ENCODE measurements around the gene PCMT1.
"Not testable (repeated sequence)": the region's sequence is repeated elsewhere in the genome, so short reads cannot be mapped to it uniquely, and the experiment has no call there.

PCMT1 gene

DNA sequence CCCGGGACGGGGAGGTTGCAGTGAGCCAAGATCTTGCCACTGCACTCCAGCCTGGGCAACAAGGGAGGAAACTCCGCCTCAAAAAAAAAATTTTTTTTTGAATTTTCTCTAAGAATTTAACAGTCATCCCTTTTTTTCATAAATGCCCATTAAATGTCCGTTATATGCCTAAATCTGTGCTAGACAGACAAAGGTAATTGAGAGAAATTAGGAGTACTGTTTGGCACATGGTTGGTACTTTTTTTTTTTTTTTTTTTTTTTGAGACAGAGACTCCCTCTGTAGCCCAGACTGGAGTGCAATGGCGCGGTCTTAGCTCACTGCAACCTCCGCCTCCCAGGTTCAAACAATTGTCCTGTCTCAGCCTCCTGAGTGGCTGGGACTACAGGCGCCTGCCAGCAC, 1.7 kb downstream of the PCMT1 start:
- Histone ChIP-seq H3K9me3 (ENCODE audit: insufficient read depth, low read depth, low read length) (no peaks in the 10 kb centered on the region), H2AK5ac (ENCODE audit: low read length) (no peak overlapping the region), H3K4me1 (ENCODE audit: control insufficient read depth in 1 of 2, insufficient read depth in 2 of 2, low read length in 2 of 2) (no peaks in the 10 kb centered on the region), H3K14ac (ENCODE audit: low read length) (no peak overlapping the region), H4K8ac (ENCODE audit: low read depth, low read length) (no peak overlapping the region), H2BK120ac (ENCODE audit: insufficient read depth, low read length, poor library complexity) (no peak overlapping the region), H3K36me3 (ENCODE audit: control insufficient read depth in 1 of 2, insufficient read depth in 2 of 2, low read length in 2 of 2) (no peaks in the 10 kb centered on the region), H3K79me1 (ENCODE audit: low read length) (peaks cover 7% of the 10 kb centered on the region), H3K4me2 (ENCODE audit: low read length) (no peak overlapping the region), H3K4me3 (ENCODE audit: low read depth, low read length) (no peak overlapping the region), H2AFZ (ENCODE audit: insufficient read depth, low read length, poor library complexity) (no peak overlapping the region), H2BK5ac (ENCODE audit: low read depth, low read length, poor library complexity) (no peak overlapping the region), H3K4ac (ENCODE audit: low read depth, low read length) (peak overlapping the region; percentile 75), H2BK12ac (ENCODE audit: low read length) (no peak overlapping the region), H3K18ac (ENCODE audit: low read length) (no peak overlapping the region), H4K12ac (ENCODE audit: low read depth, low read length) (no peak overlapping the region), H4K91ac (ENCODE audit: low read depth, low read length) (no peak overlapping the region), H3K9ac (ENCODE audit: low read length) (no peak overlapping the region), H3K79me2 (ENCODE audit: control insufficient read depth, insufficient read depth, low read length, poor library complexity) (peaks cover 15% of the 10 kb centered on the region), H3K27ac (ENCODE audit: low read depth, low read length) (no peak overlapping the region), H3K23ac (ENCODE audit: low read length) (no peak overlapping the region), H3K27me3 (ENCODE audit: insufficient read depth, low read length) (no peaks in the 10 kb centered on the region)
- WGBS (ENCODE audit: extremely low coverage, insufficient coverage, insufficient read length) = no CpG with 5 or more reads among the region's 8 CpGs
- DNase-seq = no peak

- H4K12ac ChIP-seq (ENCODE audit: low read depth, low read length); H2AFZ ChIP-seq (ENCODE audit: insufficient read depth, low read length, poor library complexity); H3K4me1 ChIP-seq (ENCODE audit: control insufficient read depth in 1 of 2, insufficient read depth in 2 of 2, low read length in 2 of 2); H3K9ac ChIP-seq (ENCODE audit: low read length); H3K79me1 ChIP-seq (ENCODE audit: low read length); H3K9me3 ChIP-seq (ENCODE audit: insufficient read depth, low read depth, low read length); H2BK120ac ChIP-seq (ENCODE audit: insufficient read depth, low read length, poor library complexity); H3K27me3 ChIP-seq (ENCODE audit: insufficient read depth, low read length); H4K91ac ChIP-seq (ENCODE audit: low read depth, low read length); H3K27ac ChIP-seq (ENCODE audit: low read depth, low read length); H3K4me3 ChIP-seq (ENCODE audit: low read depth, low read length); H2BK5ac ChIP-seq (ENCODE audit: low read depth, low read length, poor library complexity); H3K4me2 ChIP-seq (ENCODE audit: low read length); H3K23ac ChIP-seq (ENCODE audit: low read length); H4K8ac ChIP-seq (ENCODE audit: low read depth, low read length); H2AK5ac ChIP-seq (ENCODE audit: low read length); DNase-seq; H3K18ac ChIP-seq (ENCODE audit: low read length); H3K14ac ChIP-seq (ENCODE audit: low read length); H2BK12ac ChIP-seq (ENCODE audit: low read length); H3K36me3 ChIP-seq (ENCODE audit: control insufficient read depth in 1 of 2, insufficient read depth in 2 of 2, low read length in 2 of 2): not testable (repeated sequence)
- no CpG with 5 or more reads among the region's 5 CpGs for WGBS (ENCODE audit: extremely low coverage, insufficient coverage, insufficient read length)
- Histone ChIP-seq H3K79me2 (ENCODE audit: control insufficient read depth, insufficient read depth, low read length, poor library complexity) (peaks cover 15% of the 10 kb centered on the region), H3K4ac (ENCODE audit: low read depth, low read length) (peak overlapping the region; percentile 75)
These were observed 2.4 kb downstream of the PCMT1 start for GRCh38 chr6:149751920-149752319.

DNA sequence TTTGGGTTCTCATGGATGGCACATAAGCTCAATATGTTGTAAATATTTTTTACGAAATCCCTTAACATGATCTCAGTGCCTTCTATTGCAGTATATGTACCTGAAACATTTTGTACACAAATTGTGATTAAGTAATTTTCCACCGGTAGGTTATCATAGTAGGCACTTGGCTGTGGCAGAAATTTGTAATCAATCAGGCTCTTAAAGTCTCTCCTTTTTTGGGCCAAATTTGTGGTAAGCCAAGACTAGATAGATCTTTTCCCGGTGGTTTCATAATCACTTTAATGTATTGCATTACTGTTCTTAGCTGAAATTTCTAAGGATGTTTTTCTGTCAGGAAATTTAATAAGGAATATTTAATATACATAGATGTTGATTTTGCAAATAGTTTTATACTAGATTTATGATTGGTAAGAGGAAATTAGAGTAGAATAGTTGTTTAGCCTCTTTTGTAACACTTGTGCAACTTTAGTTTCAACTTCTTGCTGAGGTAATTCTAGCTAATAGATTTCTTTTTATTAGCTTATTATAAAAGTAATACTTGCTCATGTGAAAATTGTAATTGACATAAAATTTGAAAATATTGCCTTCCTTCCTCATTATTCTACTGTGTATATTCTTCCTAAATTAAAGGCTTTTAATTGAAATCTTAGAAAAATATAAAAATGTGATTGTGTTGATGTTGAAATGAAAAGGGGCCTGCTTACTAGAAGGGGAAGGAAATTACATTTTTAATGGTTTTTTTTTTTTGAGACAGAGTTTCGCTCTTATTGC, 3.2 kb downstream of the PCMT1 start:
- H3K4ac ChIP-seq (ENCODE audit: low read depth, low read length) = no peak overlapping the region
- no peak overlapping the region for H4K12ac ChIP-seq (ENCODE audit: low read depth, low read length)
- H3K14ac ChIP-seq (ENCODE audit: low read length) = no peak overlapping the region
- H2AFZ ChIP-seq (ENCODE audit: insufficient read depth, low read length, poor library complexity) = no peak overlapping the region
- no peak overlapping the region for H2BK5ac ChIP-seq (ENCODE audit: low read depth, low read length, poor library complexity)
- H3K9me3 ChIP-seq (ENCODE audit: insufficient read depth, low read depth, low read length) = no peaks in the 10 kb centered on the region
- H3K23ac ChIP-seq (ENCODE audit: low read length) = no peak overlapping the region
- no peak for DNase-seq
- H3K36me3 ChIP-seq (ENCODE audit: control insufficient read depth in 1 of 2, insufficient read depth in 2 of 2, low read length in 2 of 2) = no peaks in the 10 kb centered on the region
- H2BK12ac ChIP-seq (ENCODE audit: low read length) = no peak overlapping the region
- no peak overlapping the region for H3K27ac ChIP-seq (ENCODE audit: low read depth, low read length)
- H3K79me1 ChIP-seq (ENCODE audit: low read length) = peaks cover 7% of the 10 kb centered on the region
- no peaks in the 10 kb centered on the region for H3K27me3 ChIP-seq (ENCODE audit: insufficient read depth, low read length)
- no peak overlapping the region for H4K91ac ChIP-seq (ENCODE audit: low read depth, low read length)
- H3K4me2 ChIP-seq (ENCODE audit: low read length) = no peak overlapping the region
- H3K4me3 ChIP-seq (ENCODE audit: low read depth, low read length) = no peak overlapping the region
- no peak overlapping the region for H2AK5ac ChIP-seq (ENCODE audit: low read length)
- no peak overlapping the region for H4K8ac ChIP-seq (ENCODE audit: low read depth, low read length)
- no peak overlapping the region for H2BK120ac ChIP-seq (ENCODE audit: insufficient read depth, low read length, poor library complexity)
- WGBS (ENCODE audit: extremely low coverage, insufficient coverage, insufficient read length) = no CpG with 5 or more reads among the region's 4 CpGs
- H3K18ac ChIP-seq (ENCODE audit: low read length) = no peak overlapping the region
- H3K9ac ChIP-seq (ENCODE audit: low read length) = no peak overlapping the region
- H3K79me2 ChIP-seq (ENCODE audit: control insufficient read depth, insufficient read depth, low read length, poor library complexity) = peaks cover 15% of the 10 kb centered on the region
- no peaks in the 10 kb centered on the region for H3K4me1 ChIP-seq (ENCODE audit: control insufficient read depth in 1 of 2, insufficient read depth in 2 of 2, low read length in 2 of 2)

DNA sequence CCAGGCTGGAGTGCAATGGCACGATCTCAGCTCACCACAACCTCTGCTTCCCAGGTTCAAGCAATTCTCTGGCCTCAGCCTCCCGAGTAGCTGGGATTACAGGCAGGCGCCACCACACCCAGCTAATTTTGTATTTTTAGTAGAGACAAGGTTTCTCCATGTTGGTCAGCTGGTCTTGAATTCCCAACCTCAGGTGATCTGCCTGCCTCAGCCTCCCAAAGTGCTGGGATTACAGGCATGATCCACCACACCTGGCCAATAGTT, 3.8 kb downstream of the PCMT1 start:
- not testable (repeated sequence) for H2BK5ac ChIP-seq (ENCODE audit: low read depth, low read length, poor library complexity); H4K12ac ChIP-seq (ENCODE audit: low read depth, low read length); H3K14ac ChIP-seq (ENCODE audit: low read length); H3K4me2 ChIP-seq (ENCODE audit: low read length); H2BK120ac ChIP-seq (ENCODE audit: insufficient read depth, low read length, poor library complexity); H3K79me1 ChIP-seq (ENCODE audit: low read length); H3K36me3 ChIP-seq (ENCODE audit: control insufficient read depth in 1 of 2, insufficient read depth in 2 of 2, low read length in 2 of 2); DNase-seq; H3K9ac ChIP-seq (ENCODE audit: low read length); H3K18ac ChIP-seq (ENCODE audit: low read length); H2AFZ ChIP-seq (ENCODE audit: insufficient read depth, low read length, poor library complexity); H3K9me3 ChIP-seq (ENCODE audit: insufficient read depth, low read depth, low read length); H4K8ac ChIP-seq (ENCODE audit: low read depth, low read length); H3K4ac ChIP-seq (ENCODE audit: low read depth, low read length); H3K23ac ChIP-seq (ENCODE audit: low read length); H3K27me3 ChIP-seq (ENCODE audit: insufficient read depth, low read length); H2BK12ac ChIP-seq (ENCODE audit: low read length); H4K91ac ChIP-seq (ENCODE audit: low read depth, low read length); H3K4me1 ChIP-seq (ENCODE audit: control insufficient read depth in 1 of 2, insufficient read depth in 2 of 2, low read length in 2 of 2); H3K27ac ChIP-seq (ENCODE audit: low read depth, low read length); H3K4me3 ChIP-seq (ENCODE audit: low read depth, low read length); H2AK5ac ChIP-seq (ENCODE audit: low read length)
- H3K79me2 ChIP-seq (ENCODE audit: control insufficient read depth, insufficient read depth, low read length, poor library complexity) = peaks cover 15% of the 10 kb centered on the region
- WGBS (ENCODE audit: extremely low coverage, insufficient coverage, insufficient read length) = no CpG with 5 or more reads among the region's 3 CpGs

Data from trophoblast cell (in vitro differentiated cells and primary cell).